Loucy (cell line): ENCODE measurements around the gene TMC3.

Source experiments
- H2AFZ ChIP-seq: fragments of 200-600 bp; sonication (generic); 2 replicates; pipeline ENCODE4 v1.6.0; 2016; ENCODE audit warnings: antibody characterized with exemption, mild to moderate bottlenecking, low read length, moderate library complexity
- H3F3A ChIP-seq: fragments of 200-600 bp; 2 replicates; pipeline ENCODE4 v1.6.0; 2016; ENCODE audit warnings: antibody characterized with exemption, low read depth, mild to moderate bottlenecking
- H3K27me3 ChIP-seq: fragments of 200-600 bp; sonication (generic); 2 replicates; pipeline ENCODE4 v1.6.1; 2014; ENCODE audit warnings: low read length, mild to moderate bottlenecking; ENCODE audit not compliant: insufficient read depth, poor library complexity, severe bottlenecking
- H3K36me3 ChIP-seq: fragments of 200-600 bp; sonication (generic); 2 replicates; pipeline ENCODE4 v1.6.1; 2016; ENCODE audit warnings: low read length; ENCODE audit not compliant: insufficient read depth
- H3K4me1 ChIP-seq: fragments of 200-600 bp; sonication (generic); 2 replicates; pipeline ENCODE4 v1.5.1; 2014; ENCODE audit warnings: low read length, mild to moderate bottlenecking; ENCODE audit not compliant: insufficient read depth, poor library complexity, severe bottlenecking
- H3K4me2 ChIP-seq: fragments of 200-600 bp; sonication (generic); 2 replicates; pipeline ENCODE4 v1.6.0; 2014; ENCODE audit warnings: antibody characterized with exemption, low read length, low read depth, mild to moderate bottlenecking; ENCODE audit not compliant: poor library complexity, severe bottlenecking
- H3K4me3 ChIP-seq: fragments of 200-600 bp; sonication (generic); 2 replicates; pipeline ENCODE4 v1.5.1; 2014; ENCODE audit warnings: low read length, mild to moderate bottlenecking, mixed read lengths; ENCODE audit not compliant: poor library complexity, severe bottlenecking
- H3K79me2 ChIP-seq: fragments of 200-600 bp; sonication (generic); 2 replicates; pipeline ENCODE4 v1.6.1; 2014; ENCODE audit warnings: low read length; ENCODE audit not compliant: insufficient read depth
- H3K9ac ChIP-seq: fragments of 200-600 bp; sonication (generic); 2 replicates; pipeline ENCODE4 v1.6.0; 2014; ENCODE audit warnings: mild to moderate bottlenecking, low read depth, low read length, moderate library complexity; ENCODE audit not compliant: poor library complexity, severe bottlenecking
- H3K9me2 ChIP-seq: fragments of 200-600 bp; sonication (generic); replicated peaks from 2 replicates; pipeline ENCODE4 v1.6.1; 2016; ENCODE audit warnings: low read depth, low read length, mixed read lengths
- H3K9me3 ChIP-seq: fragments of 200-600 bp; sonication (generic); 2 replicates; pipeline ENCODE4 v1.6.1; 2014; ENCODE audit warnings: mild to moderate bottlenecking, antibody characterized with exemption, low read length, low read depth; ENCODE audit not compliant: insufficient read depth
- H4K20me1 ChIP-seq: fragments of 200-600 bp; sonication (generic); 2 replicates; pipeline ENCODE4 v1.6.0; 2014; ENCODE audit warnings: antibody characterized with exemption, low read length, mild to moderate bottlenecking; ENCODE audit not compliant: insufficient read depth, poor library complexity, severe bottlenecking
- CTCF ChIP-seq: fragments of 200-600 bp; sonication (generic); conservative IDR thresholded peaks from 2 replicates; pipeline ENCODE4 v1.5.1; 2014; ENCODE audit warnings: mild to moderate bottlenecking, antibody characterized with exemption, low read length
- EZH2phosphoT487 ChIP-seq: fragments of 200-600 bp; IDR thresholded peaks from 2 replicates; pipeline ENCODE4 v1.6.1; 2018; ENCODE audit warnings: antibody characterized with exemption, mild to moderate bottlenecking, moderate library complexity, borderline replicate concordance

The TMC3 gene

GRCh38 chr15:81343371-81343770 is 30.6 kb downstream of the TMC3 start:
- H3K9me2 ChIP-seq: no peaks in the 10 kb centered on the region
- H3K36me3 ChIP-seq: no peaks in the 10 kb centered on the region
- no peaks in the 10 kb centered on the region for H3K9me3 ChIP-seq
- H3K4me3 ChIP-seq: no peak overlapping the region
- H3K4me2 ChIP-seq: no peak overlapping the region
- no peaks in the 10 kb centered on the region for H3K27me3 ChIP-seq
- no peak overlapping the region for H3K9ac ChIP-seq
- no peaks in the 10 kb centered on the region for H3F3A ChIP-seq
- no peaks in the 10 kb centered on the region for H4K20me1 ChIP-seq
- H3K4me1 ChIP-seq: peaks cover 3% of the 10 kb centered on the region
- TF ChIP-seq CTCF (no peak), EZH2phosphoT487 (no peak)
- no peaks in the 10 kb centered on the region for H3K79me2 ChIP-seq
- no peak overlapping the region for H2AFZ ChIP-seq

GRCh38 chr15:81341351-81341750 is 32.7 kb downstream of the TMC3 start:
- Histone ChIP-seq H3K27me3 (no peaks in the 10 kb centered on the region), H3K9me2 (no peaks in the 10 kb centered on the region), H3K9me3 (no peaks in the 10 kb centered on the region), H3F3A (no peaks in the 10 kb centered on the region), H3K4me3 (no peak overlapping the region), H3K4me1 (peaks cover 4% of the 10 kb centered on the region), H3K9ac (no peak overlapping the region), H2AFZ (no peak overlapping the region), H3K36me3 (no peaks in the 10 kb centered on the region), H3K4me2 (no peak overlapping the region), H4K20me1 (no peaks in the 10 kb centered on the region), H3K79me2 (no peaks in the 10 kb centered on the region)
- no peak for TF ChIP-seq CTCF
- TF ChIP-seq EZH2phosphoT487: no peak

GRCh38 chr15:81339851-81340250 is 34.2 kb downstream of the TMC3 start:
- Histone ChIP-seq H3K4me2 (no peak overlapping the region), H3F3A (no peaks in the 10 kb centered on the region), H4K20me1 (no peaks in the 10 kb centered on the region), H2AFZ (no peak overlapping the region), H3K9me3 (no peaks in the 10 kb centered on the region), H3K79me2 (no peaks in the 10 kb centered on the region), H3K4me1 (peaks cover 4% of the 10 kb centered on the region), H3K9me2 (no peaks in the 10 kb centered on the region), H3K27me3 (no peaks in the 10 kb centered on the region), H3K9ac (no peak overlapping the region), H3K4me3 (no peak overlapping the region), H3K36me3 (no peaks in the 10 kb centered on the region)
- TF ChIP-seq CTCF (no peak), EZH2phosphoT487 (no peak)
